Keratinocyte (primary cell): ENCODE measurements around the gene DHCR7. TPM values are rescaled to one million over a fixed set of nuclear protein-coding genes. Genes with fewer than 3 reads are reported as not detected.

Source experiments
- DNase-seq: peaks from one replicate; pipeline ENCODE4 v3.0.0-alpha.2; 2011; ENCODE audit warnings: low read depth, missing footprints, low spot score
- FAIRE-seq: peaks from 2 replicates; lab custom pipeline; 2011; peaks lifted over from hg19 to GRCh38; lab: Jason Lieb, UNC
- H2AFZ ChIP-seq: 2 replicates; pipeline ENCODE4 v1.6.0; 2012; ENCODE audit warnings: low read length, control low read depth, inconsistent platforms; ENCODE audit not compliant: control insufficient read depth
- H3K27ac ChIP-seq: 2 replicates; pipeline ENCODE4 v1.5.1; 2011; ENCODE audit warnings: low read length; ENCODE audit not compliant: control insufficient read depth, insufficient read depth
- H3K27me3 ChIP-seq: 3 replicates; pipeline ENCODE4 v1.6.0; 2011; ENCODE audit warnings: low read length; ENCODE audit not compliant: control insufficient read depth, insufficient read depth; ENCODE audit errors: extremely low read depth
- H3K36me3 ChIP-seq, 2 experiments: 2 replicates in 1 of 2; 3 replicates in 1 of 2; pipeline ENCODE4 v1.5.1; 2011; ENCODE audit warnings: low read length in 2 of 2, mild to moderate bottlenecking in 1 of 2; ENCODE audit not compliant: control insufficient read depth in 2 of 2, insufficient read depth in 2 of 2; ENCODE audit errors: extremely low read depth in 1 of 2
- H3K4me1 ChIP-seq: 3 replicates; pipeline ENCODE4 v1.5.1; 2011; ENCODE audit warnings: low read length; ENCODE audit not compliant: control insufficient read depth, insufficient read depth; ENCODE audit errors: extremely low read depth
- H3K4me2 ChIP-seq: 3 replicates; pipeline ENCODE4 v1.6.0; 2011; ENCODE audit warnings: low read depth, low read length; ENCODE audit not compliant: control insufficient read depth, insufficient read depth; ENCODE audit errors: extremely low read depth
- H3K4me3 ChIP-seq, 3 experiments: fragments of 200-600 bp in 1 of 3; sonication (generic) in 1 of 3; 2 replicates in 2 of 3; 3 replicates in 1 of 3; pipeline ENCODE4 v1.5.1; 2011 to 2016; ENCODE audit warnings: low read length in 3 of 3, mild to moderate bottlenecking in 3 of 3, control low read depth in 2 of 3, inconsistent platforms in 1 of 3, low read depth in 1 of 3, mixed read lengths in 1 of 3, mixed run types in 1 of 3, moderate library complexity in 1 of 3; ENCODE audit not compliant: control insufficient read depth in 2 of 3, insufficient read depth in 2 of 3; ENCODE audit errors: extremely low read depth in 1 of 3
- H3K79me2 ChIP-seq: 2 replicates; pipeline ENCODE4 v1.6.0; 2012; ENCODE audit warnings: low read length; ENCODE audit not compliant: control insufficient read depth, insufficient read depth
- H3K9ac ChIP-seq: 3 replicates; pipeline ENCODE4 v1.6.0; 2011; ENCODE audit warnings: low read length; ENCODE audit not compliant: control insufficient read depth, insufficient read depth; ENCODE audit errors: extremely low read depth
- H3K9me1 ChIP-seq: 3 replicates; pipeline ENCODE4 v1.6.0; 2011; ENCODE audit warnings: low read length; ENCODE audit not compliant: control insufficient read depth, insufficient read depth; ENCODE audit errors: extremely low read depth
- H3K9me3 ChIP-seq: 2 replicates; pipeline ENCODE4 v1.5.1; 2012; ENCODE audit warnings: low read depth, low read length; ENCODE audit not compliant: control insufficient read depth
- H4K20me1 ChIP-seq: 3 replicates; pipeline ENCODE4 v1.6.0; 2011; ENCODE audit warnings: low read length; ENCODE audit not compliant: control insufficient read depth, insufficient read depth; ENCODE audit errors: extremely low read depth
- EZH2 ChIP-seq: IDR thresholded peaks from one replicate; pipeline ENCODE4 v1.6.1; 2012; ENCODE audit warnings: inconsistent platforms, mild to moderate bottlenecking, low read length, moderate library complexity
- dilution Hi-C: fragments of 300-500 bp; cut with MboI; formaldehyde crosslinking; loops from one replicate; pipeline ENCODE4 v1.7.0; 2020; ENCODE audit warnings: low sequenced_read_pairs; ENCODE audit not compliant: extremely low pct_ligation_motif_present
- polyA plus RNA-seq, 5 experiments: library from polyadenylated mRNA; depleted of rRNA in 3 of 5; stranded (reverse) in 3 of 5; stranded (forward) in 1 of 5; unstranded in 1 of 5; fragments of >200 nt; gene quantifications; 1 replicate in 1 of 5; 2 replicates in 3 of 5; 3 replicates in 1 of 5; pipeline versions ENCODE4 v1.2.1 to v1.2.3, GENCODE V29; 2011 to 2012; ENCODE audit warnings: missing spikeins in 2 of 5, low read depth in 1 of 5, low replicate concordance in 1 of 5
- TF ChIP-seq, protein P1 (sequence below), 3 experiments: IDR thresholded peaks in 1 of 3; conservative IDR thresholded peaks in 1 of 3; optimal IDR thresholded peaks in 1 of 3; 2 replicates in 2 of 3; 3 replicates in 1 of 3; pipeline versions ENCODE3 to v1.5.1; 2011; ENCODE audit warnings: low read length in 3 of 3, mild to moderate bottlenecking in 3 of 3, moderate library complexity in 2 of 3, control low read depth in 1 of 3, inconsistent platforms in 1 of 3; ENCODE audit not compliant: insufficient read depth in 2 of 3; ENCODE audit errors: extremely low read depth in 1 of 3

The DHCR7 gene
- polyA plus RNA-seq, 1 donor (not counting 4 experiments of a cell fraction or from before 2014, with no cell fraction given), result 143 TPM

DNA sequence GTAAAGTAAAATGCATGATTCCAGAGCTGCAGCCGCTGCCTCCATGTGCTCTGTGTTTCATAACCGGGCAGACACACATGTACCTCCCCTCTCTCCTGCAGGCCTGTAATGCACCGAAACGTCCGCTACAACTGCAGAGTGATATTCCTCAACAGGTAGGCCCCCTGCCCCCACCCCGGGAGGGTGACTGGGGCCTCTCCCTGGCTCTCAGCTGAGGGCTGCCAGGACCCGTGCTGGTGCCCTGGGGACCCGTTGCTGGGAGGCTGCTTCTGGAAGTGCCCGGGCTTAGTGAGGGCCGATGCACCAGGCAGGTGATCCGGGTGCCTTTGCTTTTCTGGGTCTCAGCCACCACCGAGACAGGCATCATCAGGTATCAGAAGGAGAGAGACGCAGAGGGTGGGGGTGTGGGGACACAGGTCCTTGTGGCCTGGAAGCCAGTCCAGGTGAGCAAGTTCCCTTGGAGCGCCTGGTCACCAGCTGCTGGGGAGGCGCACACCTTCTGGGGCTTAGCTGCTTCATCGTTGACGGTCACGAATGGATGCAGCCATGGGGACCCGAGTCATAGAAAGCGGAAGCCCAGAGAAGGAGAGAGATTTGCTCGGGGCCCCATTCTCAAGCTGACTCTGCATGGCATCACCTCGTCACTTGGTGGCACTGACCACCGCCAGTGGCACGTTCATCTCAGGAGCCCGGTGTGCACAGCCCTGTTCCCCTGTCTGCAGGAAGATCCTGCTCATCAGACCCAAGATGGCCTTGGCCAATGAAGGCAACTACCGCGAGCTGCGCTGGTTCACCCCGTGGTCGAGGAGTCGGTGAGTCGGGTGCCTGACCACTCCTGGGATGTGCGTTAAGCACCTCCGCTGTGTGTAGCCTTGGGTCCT is 15.4 kb upstream of the DHCR7 start:
- peaks cover 4% of the 10 kb centered on the region for H3K4me1 ChIP-seq
- no peaks in the 10 kb centered on the region for H4K20me1 ChIP-seq
- H3K4me3 ChIP-seq, result no peak overlapping the region
- DNase-seq (no peak), FAIRE-seq (no peak)
- H2AFZ ChIP-seq, result no peak overlapping the region
- dilution Hi-C loops, result no loop called here
- no peak overlapping the region for H3K27ac ChIP-seq
- peaks cover 37 to 42% of the 10 kb centered on the region in 2 experiments for H3K36me3 ChIP-seq
- no peaks in the 10 kb centered on the region for H3K9me3 ChIP-seq
- no peaks in the 10 kb centered on the region for H3K27me3 ChIP-seq
- H3K9ac ChIP-seq, result no peak overlapping the region
- H3K79me2 ChIP-seq, result peaks cover 4% of the 10 kb centered on the region
- TF ChIP-seq EZH2, result no peak
- TF ChIP-seq, protein P1, sequence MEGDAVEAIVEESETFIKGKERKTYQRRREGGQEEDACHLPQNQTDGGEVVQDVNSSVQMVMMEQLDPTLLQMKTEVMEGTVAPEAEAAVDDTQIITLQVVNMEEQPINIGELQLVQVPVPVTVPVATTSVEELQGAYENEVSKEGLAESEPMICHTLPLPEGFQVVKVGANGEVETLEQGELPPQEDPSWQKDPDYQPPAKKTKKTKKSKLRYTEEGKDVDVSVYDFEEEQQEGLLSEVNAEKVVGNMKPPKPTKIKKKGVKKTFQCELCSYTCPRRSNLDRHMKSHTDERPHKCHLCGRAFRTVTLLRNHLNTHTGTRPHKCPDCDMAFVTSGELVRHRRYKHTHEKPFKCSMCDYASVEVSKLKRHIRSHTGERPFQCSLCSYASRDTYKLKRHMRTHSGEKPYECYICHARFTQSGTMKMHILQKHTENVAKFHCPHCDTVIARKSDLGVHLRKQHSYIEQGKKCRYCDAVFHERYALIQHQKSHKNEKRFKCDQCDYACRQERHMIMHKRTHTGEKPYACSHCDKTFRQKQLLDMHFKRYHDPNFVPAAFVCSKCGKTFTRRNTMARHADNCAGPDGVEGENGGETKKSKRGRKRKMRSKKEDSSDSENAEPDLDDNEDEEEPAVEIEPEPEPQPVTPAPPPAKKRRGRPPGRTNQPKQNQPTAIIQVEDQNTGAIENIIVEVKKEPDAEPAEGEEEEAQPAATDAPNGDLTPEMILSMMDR (optimal IDR thresholded peaks at IDR 0.05 in 1 of 3, IDR thresholded peaks at IDR 0.05 in 1 of 3, conservative IDR thresholded peaks at IDR 0.05 in 1 of 3; ENCODE audit: extremely low read depth in 1 of 3, insufficient read depth in 2 of 3, low read length in 3 of 3), result no peak
- no peak overlapping the region for H3K4me2 ChIP-seq
- no peaks in the 10 kb centered on the region for H3K9me1 ChIP-seq

DNA sequence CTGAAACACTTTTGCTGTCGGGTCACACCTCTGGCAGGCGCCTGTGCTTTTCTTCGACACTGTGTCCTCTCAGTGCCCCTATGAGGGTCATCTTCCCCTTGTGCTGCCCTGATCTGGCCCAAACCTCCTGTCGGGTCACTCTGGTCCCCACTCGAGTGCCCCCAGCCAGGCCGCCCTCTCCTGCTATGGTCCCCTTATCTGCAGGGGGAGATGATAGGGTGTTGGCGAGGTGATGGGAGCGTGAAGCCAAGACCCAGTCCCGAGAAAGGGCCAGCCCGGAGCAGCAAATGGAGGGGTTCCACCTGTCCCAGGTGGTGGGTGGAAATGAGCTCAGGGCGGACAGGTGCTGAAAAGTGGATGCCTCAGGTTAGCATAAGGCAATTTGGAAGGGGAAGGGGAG is 14.5 kb upstream of the DHCR7 start:
- Histone ChIP-seq H3K27ac (no peak overlapping the region), H3K27me3 (no peaks in the 10 kb centered on the region), H3K36me3 (peaks cover 37 to 46% of the 10 kb centered on the region in 2 experiments), H3K4me2 (no peak overlapping the region), H3K79me2 (peaks cover 4% of the 10 kb centered on the region), H3K9me1 (no peaks in the 10 kb centered on the region), H4K20me1 (no peaks in the 10 kb centered on the region), H3K4me1 (peaks cover 8% of the 10 kb centered on the region), H2AFZ (no peak overlapping the region), H3K9me3 (no peaks in the 10 kb centered on the region), H3K4me3 (no peak overlapping the region), H3K9ac (no peak overlapping the region)
- dilution Hi-C loops, result no loop called here
- TF ChIP-seq EZH2, result no peak
- TF ChIP-seq, protein P1 (optimal IDR thresholded peaks at IDR 0.05 in 1 of 3, IDR thresholded peaks at IDR 0.05 in 1 of 3, conservative IDR thresholded peaks at IDR 0.05 in 1 of 3; ENCODE audit: extremely low read depth in 1 of 3, insufficient read depth in 2 of 3, low read length in 3 of 3), result no peak
- no peak for FAIRE-seq
- DNase-seq, result no peak
